Spleen (tissue), 11 donors: ENCODE data around the gene SMIM45.

ENCODE experiments used
- DNase-seq: peaks from one replicate; pipeline ENCODE4 v3.0.0-alpha.2; 2020
- H3K27ac ChIP-seq, 8 donors: fragments of 200-600 bp; sonication (generic) in 7 of 8; 1 replicate in 4 of 8; 2 replicates in 4 of 8; pipeline versions ENCODE4 v1.5.0 to v1.8.0; 2016 to 2021; ENCODE audit warnings: inconsistent platforms in 4 of 8, mild to moderate bottlenecking in 4 of 8, moderate library complexity in 1 of 8
- H3K27me3 ChIP-seq, 7 donors: fragments of 200-600 bp; sonication (generic) in 6 of 7; replicated peaks in 1 of 7; 1 replicate in 4 of 7; 2 replicates in 3 of 7; pipeline versions ENCODE4 v1.5.0 to v1.8.0; 2016 to 2021; ENCODE audit warnings: inconsistent platforms in 3 of 7, mild to moderate bottlenecking in 1 of 7
- H3K36me3 ChIP-seq, 6 donors: fragments of 200-600 bp; sonication (generic) in 5 of 6; 1 replicate in 4 of 6; 2 replicates in 2 of 6; pipeline versions ENCODE4 v1.5.0 to v1.8.0; 2016 to 2021; ENCODE audit warnings: inconsistent platforms in 2 of 6
- H3K4me1 ChIP-seq, 6 donors: fragments of 200-600 bp; sonication (generic) in 5 of 6; 1 replicate in 3 of 6; 2 replicates in 3 of 6; pipeline versions ENCODE4 v1.5.0 to v1.8.0; 2016 to 2021; ENCODE audit warnings: inconsistent platforms in 3 of 6
- H3K4me3 ChIP-seq, 8 donors: fragments of 200-600 bp; sonication (generic) in 7 of 8; 1 replicate in 4 of 8; 2 replicates in 4 of 8; pipeline versions ENCODE4 v1.5.0 to v1.8.0; 2016 to 2021; ENCODE audit warnings: inconsistent platforms in 4 of 8, mild to moderate bottlenecking in 4 of 8, moderate library complexity in 2 of 8
- H3K9me3 ChIP-seq, 8 donors: fragments of 200-600 bp; sonication (generic) in 7 of 8; 1 replicate in 4 of 8; 2 replicates in 4 of 8; pipeline versions ENCODE4 v1.5.0 to v1.8.0; 2016 to 2021; ENCODE audit warnings: inconsistent platforms in 4 of 8
- POLR2A ChIP-seq, 3 donors: fragments of 450-650 bp; IDR thresholded peaks; one replicate each; pipeline ENCODE4 v1.5.1; 2017; ENCODE audit warnings: antibody characterized with exemption in 3 of 3, mild to moderate bottlenecking in 1 of 3
- POLR2AphosphoS5 ChIP-seq, 3 donors: sonication (generic); formaldehyde crosslinking; IDR thresholded peaks; one replicate each; pipeline ENCODE4 v1.5.1; 2017; ENCODE audit warnings: antibody characterized with exemption in 3 of 3
- whole genome bisulfite sequencing, 5 donors: extraction: QIAGEN DNeasy Blood & Tissue Kit in 3 of 5; methylation state at CpG; one replicate each; pipeline versions ENCODE4 v1.1.5 to v1.1.7; 2013 to 2018; 5-methylcytosine and 5-hydroxymethylcytosine counted together
- intact Hi-C: fragments of 100-400 bp; cut with DNase I; formaldehyde crosslinking; loops from one replicate; pipeline ENCODE4 v1.15.0; 2023; ENCODE audit warnings: low total_unique reads
- TF ChIP-seq, protein P1 (sequence below), 11 experiments: fragments of 200-600 bp in 7 of 11; fragments of 450-650 bp in 4 of 11; sonication (generic) in 4 of 11; IDR thresholded peaks in 8 of 11; conservative IDR thresholded peaks in 3 of 11; 1 replicate in 7 of 11; 2 replicates in 4 of 11; pipeline versions ENCODE4 v1.4.0 to v1.8.0; 2016 to 2021; ENCODE audit warnings: antibody characterized with exemption in 11 of 11, inconsistent platforms in 4 of 11, mild to moderate bottlenecking in 1 of 11
- donor health status: healthy with polysubstance abuse.
- donor health status: DM: no; HTN: no; CAD: no; lungs with moderate emphysema.
- donor health status: DM: no; HTN: no; CAD: no.
- donor health status: Bipolar disorder and iron deficiency.
- donor health status: healthy.
- donor health status: DM: no; HTN: no; CAD: no.
- donor health status: DM: yes; HTN: yes; CAD: no.

The SMIM45 gene

DNA sequence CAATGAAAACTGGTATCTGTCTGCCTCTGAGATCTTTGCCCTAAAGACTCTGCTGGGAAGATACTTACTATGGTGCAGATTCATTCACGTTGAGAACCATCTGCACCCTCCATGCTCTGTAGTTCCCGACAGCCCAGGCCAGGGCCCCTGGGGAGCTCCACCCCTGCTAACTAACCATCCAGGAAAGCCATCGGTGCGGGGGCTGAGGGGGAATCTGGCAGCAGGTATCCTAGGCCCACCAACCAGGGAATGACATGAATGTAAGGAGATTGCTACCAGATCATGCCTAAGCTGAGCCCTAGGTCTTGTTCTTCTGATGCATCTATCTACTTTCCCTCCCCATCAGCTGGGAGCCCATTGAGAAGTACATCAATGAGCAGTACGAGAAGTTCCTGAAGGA lies 35.3 kb downstream of the SMIM45 start:
- DNase-seq = peak; percentile 25
- H3K27me3 ChIP-seq = peaks cover 0 to 6% (median 0%) of the 10 kb centered on the region in 7 donors
- no peaks in the 10 kb centered on the region for H3K36me3 ChIP-seq
- H3K4me1 ChIP-seq = no peaks in the 10 kb centered on the region
- 79 to 100% (median 91%) methylated on average over 5 of the region's 5 CpGs for WGBS, 5 donors
- H3K9me3 ChIP-seq = no peaks in the 10 kb centered on the region
- intact Hi-C loops = no loop called here
- TF ChIP-seq POLR2AphosphoS5 (IDR thresholded peaks at IDR 0.05) (no peak), POLR2A (IDR thresholded peaks at IDR 0.05) (no peak)
- TF ChIP-seq, protein P1, sequence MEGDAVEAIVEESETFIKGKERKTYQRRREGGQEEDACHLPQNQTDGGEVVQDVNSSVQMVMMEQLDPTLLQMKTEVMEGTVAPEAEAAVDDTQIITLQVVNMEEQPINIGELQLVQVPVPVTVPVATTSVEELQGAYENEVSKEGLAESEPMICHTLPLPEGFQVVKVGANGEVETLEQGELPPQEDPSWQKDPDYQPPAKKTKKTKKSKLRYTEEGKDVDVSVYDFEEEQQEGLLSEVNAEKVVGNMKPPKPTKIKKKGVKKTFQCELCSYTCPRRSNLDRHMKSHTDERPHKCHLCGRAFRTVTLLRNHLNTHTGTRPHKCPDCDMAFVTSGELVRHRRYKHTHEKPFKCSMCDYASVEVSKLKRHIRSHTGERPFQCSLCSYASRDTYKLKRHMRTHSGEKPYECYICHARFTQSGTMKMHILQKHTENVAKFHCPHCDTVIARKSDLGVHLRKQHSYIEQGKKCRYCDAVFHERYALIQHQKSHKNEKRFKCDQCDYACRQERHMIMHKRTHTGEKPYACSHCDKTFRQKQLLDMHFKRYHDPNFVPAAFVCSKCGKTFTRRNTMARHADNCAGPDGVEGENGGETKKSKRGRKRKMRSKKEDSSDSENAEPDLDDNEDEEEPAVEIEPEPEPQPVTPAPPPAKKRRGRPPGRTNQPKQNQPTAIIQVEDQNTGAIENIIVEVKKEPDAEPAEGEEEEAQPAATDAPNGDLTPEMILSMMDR (IDR thresholded peaks at IDR 0.05 in 8 of 11, conservative IDR thresholded peaks at IDR 0.05 in 3 of 11) = no peak
- no peak overlapping the region for H3K27ac ChIP-seq
- H3K4me3 ChIP-seq = no peak overlapping the region

DNA sequence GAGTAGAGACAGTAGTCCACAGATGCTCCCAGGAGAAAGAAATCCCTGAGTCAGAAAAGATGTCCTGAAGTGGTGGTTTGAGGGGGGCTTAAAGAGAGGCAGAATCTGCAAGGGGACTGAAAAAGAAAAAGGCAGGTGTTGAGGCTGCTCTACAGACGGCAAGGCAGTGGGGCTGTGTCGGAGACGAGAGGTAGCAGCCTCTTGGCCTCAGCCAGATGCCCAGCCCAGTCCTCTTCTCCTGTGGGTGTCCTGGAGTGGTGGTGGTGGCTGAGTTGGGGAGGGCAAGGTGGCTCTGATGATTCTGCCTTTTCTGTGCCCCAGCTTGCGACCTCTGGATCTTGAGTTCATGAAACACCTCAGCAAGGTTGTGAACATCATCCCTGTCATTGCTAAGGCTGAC lies 37.3 kb downstream of the SMIM45 start:
- WGBS, 5 donors = 68 to 94% (median 80%) methylated on average over 4 of the region's 4 CpGs
- H3K27me3 ChIP-seq = peaks cover 0 to 6% (median 0%) of the 10 kb centered on the region in 7 donors
- no peaks in the 10 kb centered on the region for H3K9me3 ChIP-seq
- no peaks in the 10 kb centered on the region for H3K36me3 ChIP-seq
- H3K4me1 ChIP-seq = no peaks in the 10 kb centered on the region
- peak; percentile 25 for DNase-seq
- intact Hi-C loops = no loop called here
- H3K4me3 ChIP-seq = no peak overlapping the region
- TF ChIP-seq, protein P1 (IDR thresholded peaks at IDR 0.05 in 8 of 11, conservative IDR thresholded peaks at IDR 0.05 in 3 of 11) = no peak
- no peak for TF ChIP-seq POLR2A (IDR thresholded peaks at IDR 0.05)
- no peak for TF ChIP-seq POLR2AphosphoS5 (IDR thresholded peaks at IDR 0.05)
- H3K27ac ChIP-seq = no peak overlapping the region

DNA sequence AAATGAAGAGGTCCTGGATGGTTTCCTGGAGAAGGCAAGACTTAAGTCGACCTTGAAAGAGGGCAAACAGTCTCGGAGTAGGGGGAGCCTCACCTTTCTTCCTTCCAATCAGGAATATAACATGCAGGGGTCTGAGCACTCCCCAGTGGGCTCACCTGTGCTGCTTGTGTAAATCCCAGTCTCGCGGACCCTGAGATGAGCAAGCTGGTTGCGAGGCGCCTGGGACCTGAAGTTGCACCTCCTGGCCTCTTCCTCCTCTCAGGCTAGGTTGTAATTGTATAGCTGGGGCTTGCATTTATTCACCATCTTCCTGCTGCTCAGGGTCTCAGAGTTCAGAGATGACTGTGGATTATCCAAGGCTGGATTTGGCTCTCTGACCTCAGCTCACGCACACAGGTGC lies 39.2 kb downstream of the SMIM45 start:
- no peak overlapping the region for H3K27ac ChIP-seq
- TF ChIP-seq POLR2AphosphoS5 (IDR thresholded peaks at IDR 0.05) (no peak), POLR2A (IDR thresholded peaks at IDR 0.05) (no peak)
- TF ChIP-seq, protein P1 (IDR thresholded peaks at IDR 0.05 in 8 of 11, conservative IDR thresholded peaks at IDR 0.05 in 3 of 11) = no peak
- WGBS, 5 donors = 86 to 92% (median 87%) methylated on average over 7 of the region's 7 CpGs
- H3K27me3 ChIP-seq = peaks cover 0 to 6% (median 0%) of the 10 kb centered on the region in 7 donors
- H3K36me3 ChIP-seq = no peaks in the 10 kb centered on the region
- intact Hi-C loops = no loop called here
- H3K4me3 ChIP-seq = no peak overlapping the region
- H3K9me3 ChIP-seq = no peaks in the 10 kb centered on the region
- H3K4me1 ChIP-seq = no peaks in the 10 kb centered on the region
- peak; percentile 37 for DNase-seq

DNA sequence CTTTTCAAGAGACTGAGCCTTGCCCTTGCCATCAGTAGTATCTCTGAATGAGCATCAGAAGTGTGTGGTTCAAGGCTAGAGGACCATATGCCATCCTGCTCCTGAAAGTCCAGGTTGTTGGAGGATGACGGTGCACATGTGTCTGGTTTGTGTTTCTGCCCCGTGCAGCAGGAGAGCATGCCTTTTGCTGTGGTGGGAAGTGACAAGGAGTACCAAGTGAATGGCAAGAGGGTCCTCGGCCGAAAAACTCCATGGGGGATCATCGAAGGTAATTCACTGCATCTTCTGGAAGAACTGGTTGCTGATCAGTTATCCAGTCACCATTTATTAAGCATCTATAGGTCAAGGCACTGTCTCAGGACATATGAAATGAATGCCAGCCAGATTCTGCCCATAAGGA lies 40.5 kb downstream of the SMIM45 start:
- H3K36me3 ChIP-seq = no peaks in the 10 kb centered on the region
- H3K27me3 ChIP-seq = peaks cover 0 to 6% (median 0%) of the 10 kb centered on the region in 7 donors
- no peak overlapping the region for H3K4me3 ChIP-seq
- TF ChIP-seq, protein P1 (IDR thresholded peaks at IDR 0.05 in 8 of 11, conservative IDR thresholded peaks at IDR 0.05 in 3 of 11) = no peak
- TF ChIP-seq POLR2A (IDR thresholded peaks at IDR 0.05) = no peak
- TF ChIP-seq POLR2AphosphoS5 (IDR thresholded peaks at IDR 0.05) = no peak
- intact Hi-C loops = no loop called here
- H3K4me1 ChIP-seq = no peaks in the 10 kb centered on the region
- DNase-seq = peak; percentile 15
- no peaks in the 10 kb centered on the region for H3K9me3 ChIP-seq
- WGBS, 5 donors = 85 to 95% (median 93%) methylated on average over 5 of the region's 5 CpGs
- H3K27ac ChIP-seq = no peak overlapping the region
